Fibroblast of skin of abdomen (primary cell): Measurements from ENCODE around the gene GCN1.

Experiments used
- DNase-seq: peaks from one replicate; pipeline ENCODE4 v3.0.0-alpha.2; 2013

GCN1 gene

DNA sequence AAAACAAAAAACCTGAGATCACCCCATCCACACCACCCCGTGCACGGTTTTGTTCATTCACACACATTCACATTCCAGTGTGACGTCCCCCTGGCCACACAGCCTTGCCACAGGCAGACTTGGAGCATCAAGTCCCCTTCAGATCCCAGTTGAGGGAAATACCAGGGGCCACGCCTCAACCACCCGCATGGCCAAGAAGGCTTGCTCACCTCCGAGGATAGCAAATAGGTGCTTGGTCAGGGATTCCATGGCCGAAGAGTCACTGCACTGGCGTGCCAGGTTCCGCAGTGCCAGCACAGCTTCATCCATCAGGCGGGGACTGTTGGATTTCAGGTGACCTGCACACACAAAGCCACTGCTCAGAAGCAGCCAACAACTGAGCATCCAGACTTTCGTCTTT, 19.0 kb downstream of the GCN1 start:
- DNase-seq: no peak

DNA sequence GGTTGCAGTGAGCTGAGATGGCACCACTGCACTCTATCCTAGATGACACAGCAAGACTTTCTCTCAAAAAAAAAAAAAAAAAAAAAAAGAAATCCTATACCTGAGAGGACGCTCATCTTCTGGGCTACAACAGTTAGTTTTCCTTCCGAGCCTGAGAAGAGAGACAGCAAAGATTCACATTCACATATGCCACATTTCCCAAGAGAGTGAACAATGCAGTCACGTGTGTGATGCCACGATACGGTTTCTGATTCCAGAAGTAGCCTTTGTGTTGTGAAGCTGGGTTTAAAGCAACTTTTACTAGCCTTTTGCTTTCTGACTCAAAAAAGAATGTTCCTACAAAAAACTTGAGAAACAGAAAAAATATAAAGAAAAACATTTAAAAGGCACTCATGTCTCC, 19.5 kb downstream of the GCN1 start:
- DNase-seq: no peak

DNA sequence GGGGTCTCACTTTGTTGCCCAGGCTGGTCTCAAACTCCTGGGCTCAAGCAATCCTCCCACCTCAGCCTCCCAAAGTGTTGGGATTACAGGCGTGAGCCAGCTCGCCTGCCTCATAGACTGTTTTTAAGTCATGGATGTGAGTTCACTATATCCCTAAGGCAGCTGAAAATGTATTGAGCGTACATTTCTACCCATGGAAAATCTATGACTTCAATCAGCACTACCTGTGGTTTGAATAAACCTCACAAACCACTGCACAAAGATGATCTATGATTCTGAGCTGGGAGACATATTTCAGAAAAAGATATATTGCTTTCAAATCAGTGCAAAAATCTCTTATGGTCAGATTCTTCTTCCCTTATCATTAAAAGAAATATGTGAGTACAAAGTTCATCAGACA, 22.5 kb downstream of the GCN1 start:
- DNase-seq: no peak

DNA sequence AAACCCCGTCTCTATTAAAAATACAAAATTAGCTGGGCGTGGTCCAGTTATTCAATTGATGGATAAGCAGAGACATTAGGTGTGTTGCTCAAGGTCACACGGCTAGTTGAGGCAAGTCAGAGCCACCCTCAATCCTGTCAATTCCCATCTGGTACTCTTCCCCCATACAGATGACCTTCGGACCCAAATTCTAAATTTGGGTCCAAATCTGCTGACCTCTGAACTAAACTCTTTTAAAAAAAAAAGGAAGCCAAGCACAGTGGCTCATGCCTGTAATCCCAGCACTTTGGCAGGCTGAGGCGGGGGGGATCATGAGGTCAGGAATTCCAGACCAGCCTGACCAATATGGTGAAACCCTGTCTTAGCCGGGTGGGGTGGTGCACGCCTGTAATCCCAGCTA, 23.9 kb downstream of the GCN1 start:
- DNase-seq: no peak

DNA sequence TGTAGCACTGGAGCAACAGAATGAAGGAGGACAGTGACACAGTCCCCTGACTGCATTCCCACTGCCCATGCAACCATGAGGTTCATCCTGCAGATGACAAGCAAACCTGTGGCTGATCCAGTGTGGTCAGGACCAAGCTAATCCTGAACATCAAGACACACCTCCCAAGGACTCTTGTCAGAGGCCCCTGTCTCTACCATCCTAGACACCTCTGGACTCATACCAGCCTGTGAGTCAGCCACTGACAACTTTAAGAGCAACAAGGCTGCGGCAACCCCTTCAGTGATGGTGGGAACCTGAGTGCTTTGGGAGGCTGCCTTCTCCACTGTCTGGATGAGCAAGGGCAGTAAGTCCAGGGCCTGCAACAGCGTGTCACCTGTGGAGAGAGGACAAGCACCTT, 24.6 kb downstream of the GCN1 start:
- DNase-seq: no peak

DNA sequence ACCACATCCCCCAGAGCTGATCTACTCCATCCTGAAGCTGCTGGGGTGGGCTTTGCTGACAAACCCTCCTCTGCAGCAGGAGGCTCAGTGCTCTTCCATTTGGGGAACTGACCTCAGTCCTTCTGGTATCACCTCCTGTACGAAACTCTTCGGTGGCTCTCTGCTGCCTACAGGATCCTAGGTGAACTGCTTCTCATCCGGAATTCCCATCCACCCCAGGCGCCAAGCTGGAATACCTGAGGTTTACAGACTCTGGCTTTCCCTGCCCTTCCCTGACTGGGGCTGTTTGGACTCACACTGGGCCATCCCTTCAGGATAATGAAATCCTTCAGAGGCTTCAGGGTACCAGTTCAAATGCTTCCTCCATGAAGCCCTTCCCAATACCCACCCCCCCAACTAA, 26.2 kb downstream of the GCN1 start:
- no peak for DNase-seq

DNA sequence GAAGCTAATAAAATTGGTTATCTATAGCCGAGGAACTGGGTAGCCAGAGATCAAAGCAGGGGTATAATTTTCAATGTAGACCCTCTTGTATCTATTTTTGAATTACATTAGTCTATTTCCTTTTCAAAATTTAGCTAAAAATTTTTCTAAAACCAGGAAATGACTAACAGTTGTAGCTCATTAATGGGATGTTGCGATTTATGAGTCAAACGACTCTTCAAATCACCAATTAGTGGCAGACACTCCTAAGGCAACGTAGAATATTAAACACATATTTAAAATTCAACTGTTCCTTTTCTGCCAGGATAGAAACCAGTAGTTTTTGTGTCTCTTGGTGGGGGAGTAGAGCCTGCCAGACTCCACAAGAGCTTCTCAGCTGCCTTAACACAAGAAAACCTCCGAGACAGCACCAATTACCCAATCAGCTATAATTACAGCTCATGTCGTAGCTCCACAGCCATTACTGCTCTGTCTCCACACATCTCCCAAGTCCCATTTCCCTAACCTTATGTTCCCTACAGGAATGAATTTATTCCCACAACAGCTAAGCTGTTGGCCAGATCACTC, 26.9 kb downstream of the GCN1 start:
- DNase-seq: peak; percentile 22

DNA sequence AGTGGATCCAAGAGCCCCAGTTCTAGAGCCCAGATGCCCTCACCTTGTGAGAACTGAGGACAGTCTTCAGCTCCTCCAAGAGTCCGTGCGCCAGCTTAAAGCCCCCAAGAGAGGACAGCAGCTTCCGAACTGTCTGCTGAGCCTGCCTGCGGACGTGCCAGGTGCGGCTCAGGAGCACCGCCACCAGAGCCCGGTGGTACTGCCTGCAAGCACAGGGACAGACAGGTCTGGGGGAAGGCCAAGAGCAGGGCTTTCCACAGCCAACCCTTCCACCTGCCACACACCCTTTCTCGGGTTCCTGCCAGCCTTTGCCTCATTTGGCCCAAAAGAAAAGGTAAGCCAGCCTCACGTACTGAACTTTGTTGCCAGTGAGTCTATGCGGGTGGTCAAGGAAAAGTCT, 30.2 kb downstream of the GCN1 start:
- no peak for DNase-seq

DNA sequence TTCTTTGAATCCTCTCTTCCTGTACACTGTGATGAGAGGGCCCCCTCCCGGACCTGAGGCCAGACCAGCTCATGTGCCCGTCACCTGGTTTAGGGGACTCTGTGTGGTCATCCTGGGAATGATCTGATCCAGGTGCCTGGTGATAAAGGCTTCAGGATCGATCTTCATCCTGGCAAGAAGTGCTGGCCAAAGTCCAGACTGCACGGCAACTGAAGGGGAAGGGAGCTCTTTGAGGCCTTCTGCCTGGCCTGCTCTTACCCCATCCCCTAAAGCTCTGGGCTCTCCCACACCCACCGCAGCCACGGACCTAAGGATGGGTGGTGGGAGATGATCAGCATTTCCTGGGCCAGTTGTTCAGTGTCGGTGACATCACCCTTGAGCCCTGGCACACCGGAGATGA, 31.8 kb downstream of the GCN1 start:
- no peak for DNase-seq

DNA sequence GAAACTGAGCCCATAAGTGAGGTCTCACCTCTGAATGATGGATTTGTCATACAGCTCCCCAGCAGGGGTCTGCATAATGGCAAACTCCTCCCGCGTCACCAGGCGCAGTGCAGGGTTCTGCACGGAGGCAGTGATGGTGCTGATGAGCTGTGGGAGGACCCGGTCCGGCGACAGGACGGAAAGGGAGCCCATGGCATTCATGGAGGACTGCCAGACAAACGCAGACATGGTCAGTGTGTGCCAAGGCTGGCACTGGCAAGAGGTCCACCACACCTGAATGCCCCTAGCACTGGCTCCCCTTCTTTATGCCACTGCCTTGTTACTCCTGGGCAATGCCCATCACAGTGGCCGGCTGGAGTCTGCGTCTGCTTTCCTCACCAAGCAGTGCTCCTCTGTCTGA, 32.7 kb downstream of the GCN1 start:
- DNase-seq: no peak

DNA sequence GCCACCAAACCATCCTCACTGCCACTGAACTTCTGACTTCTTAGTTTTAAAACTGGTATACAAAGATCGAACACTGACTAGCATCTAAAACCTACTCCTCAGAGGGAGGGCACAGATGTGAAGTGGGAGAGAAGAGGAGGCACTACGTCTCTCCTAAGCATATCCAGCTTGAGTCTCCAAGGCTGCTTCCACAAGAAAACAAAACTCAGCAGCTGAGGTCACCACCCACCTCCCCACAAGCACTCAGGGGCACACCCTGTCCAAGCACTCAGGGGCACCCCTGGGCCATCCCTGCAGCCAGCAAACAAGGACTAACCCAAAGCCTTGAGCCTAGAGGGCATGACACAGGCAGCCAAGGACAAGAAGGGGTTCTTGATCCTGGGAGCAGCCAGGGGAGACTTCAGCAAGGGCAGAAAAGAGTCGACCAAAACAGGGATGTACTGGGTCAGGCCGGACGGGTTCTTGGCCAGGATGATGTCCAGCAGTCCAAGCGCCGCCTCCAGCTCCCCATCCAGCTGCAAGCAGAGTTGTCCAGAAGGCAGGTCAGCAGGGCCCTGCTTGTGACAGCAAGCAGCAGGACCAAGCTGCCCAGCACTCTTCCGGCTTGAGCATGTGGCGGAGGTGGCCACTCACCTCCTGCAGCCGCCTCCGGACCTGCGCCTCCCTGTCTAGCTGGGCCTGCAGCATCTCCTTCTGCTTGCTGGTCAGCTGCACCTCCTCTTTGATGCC, 34.8 kb downstream of the GCN1 start:
- DNase-seq: no peak

DNA sequence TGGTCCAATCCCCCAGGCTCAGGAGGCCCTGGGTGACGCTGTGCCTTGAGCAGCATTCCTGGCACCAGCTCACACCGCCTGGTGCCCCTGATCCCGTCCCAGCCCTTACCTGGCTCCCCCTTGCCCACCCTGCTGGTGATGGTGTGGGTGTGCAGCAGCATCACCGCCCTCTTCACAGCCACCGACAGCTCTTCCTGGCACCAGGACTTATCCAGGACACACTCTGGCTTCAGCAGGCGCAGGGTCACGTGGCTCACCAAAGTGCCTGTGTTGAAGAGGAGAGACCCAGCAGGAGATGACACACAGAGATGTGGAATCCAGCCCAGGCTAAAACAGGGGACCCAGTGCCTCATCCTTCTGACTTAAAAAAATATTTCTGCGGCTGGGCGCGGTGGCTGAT, 36.2 kb downstream of the GCN1 start:
- no peak for DNase-seq

DNA sequence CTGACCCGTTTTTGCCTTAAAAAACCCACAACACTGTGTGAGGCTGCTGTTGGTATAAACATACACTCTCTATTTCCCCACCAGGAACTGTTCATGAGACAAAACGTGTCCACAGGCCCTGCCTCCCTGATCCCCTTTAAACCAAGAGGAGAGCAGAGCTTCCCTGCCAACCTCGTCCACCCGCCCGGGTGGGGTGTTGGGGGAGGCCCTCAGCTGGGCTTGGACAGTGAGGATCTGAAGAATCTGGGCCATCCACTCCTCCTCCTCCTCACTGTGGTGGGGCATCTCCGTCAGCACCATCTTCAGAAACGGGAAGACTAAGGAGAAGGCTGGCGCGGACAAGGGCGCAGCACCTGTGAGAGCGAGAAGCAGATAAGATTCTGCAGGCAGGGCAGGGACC, 36.8 kb downstream of the GCN1 start:
- no peak for DNase-seq

DNA sequence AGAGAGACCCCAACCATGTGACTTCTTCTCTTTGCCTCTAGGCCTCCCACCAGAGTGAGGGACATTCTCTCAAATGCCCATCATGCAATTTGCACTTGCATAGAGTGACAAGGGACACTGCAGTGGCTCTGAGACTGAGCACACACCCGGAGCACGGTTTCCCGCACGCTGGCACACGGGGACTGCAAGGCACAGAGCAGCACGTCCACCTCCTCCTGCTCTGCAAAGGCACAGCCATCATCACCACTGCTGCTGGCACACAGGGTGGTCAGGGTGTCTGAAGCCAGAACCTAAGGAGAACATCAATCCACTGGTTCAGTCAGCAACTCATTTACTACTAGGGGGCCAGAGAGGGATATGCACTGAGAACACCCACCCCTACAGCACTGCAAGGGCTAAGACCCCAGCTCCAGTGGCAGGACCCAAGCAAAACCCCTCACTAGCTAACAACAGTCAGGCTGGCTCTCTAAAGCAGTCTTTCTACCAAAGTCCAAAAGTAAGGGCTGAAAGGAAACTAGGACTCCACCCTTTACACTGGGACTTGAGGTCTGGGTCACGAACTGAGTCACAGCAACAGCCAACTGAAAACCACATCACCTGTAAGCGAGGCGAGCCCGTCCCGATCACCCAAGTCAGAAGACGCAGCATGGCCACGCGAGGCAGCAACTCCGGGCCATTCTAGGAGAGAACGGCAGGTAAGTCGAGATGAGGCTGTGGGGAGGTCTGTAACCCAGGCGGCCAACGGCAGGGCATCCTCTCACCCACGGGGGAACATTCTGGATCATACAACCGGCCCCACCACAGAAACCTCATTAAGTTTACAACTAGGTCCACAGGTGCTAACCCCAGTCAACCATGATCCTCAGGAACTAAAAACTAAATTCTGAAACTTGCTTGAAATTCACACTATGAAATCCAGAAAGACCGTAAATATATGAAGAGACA, 37.9 kb downstream of the GCN1 start:
- no peak for DNase-seq

DNA sequence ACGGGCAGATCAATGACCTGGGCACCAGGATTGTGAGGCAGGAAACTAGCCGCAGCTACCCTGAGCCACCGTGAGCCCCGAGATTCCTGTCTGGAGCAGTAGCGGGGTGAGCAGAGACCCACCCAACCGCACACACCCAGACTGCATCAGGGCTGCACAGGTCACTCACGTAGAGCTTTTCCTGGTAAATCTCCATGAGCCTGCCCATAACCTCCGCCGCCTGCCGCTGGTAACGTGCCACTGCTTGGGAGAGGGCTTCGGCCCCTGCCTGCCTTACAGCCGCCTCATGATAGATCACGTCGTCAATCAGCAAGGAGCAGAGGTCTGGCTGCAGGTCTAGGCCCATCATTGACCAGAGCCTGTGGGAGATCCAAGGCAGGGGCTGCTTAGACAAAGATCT, 39.4 kb downstream of the GCN1 start:
- no peak for DNase-seq

DNA sequence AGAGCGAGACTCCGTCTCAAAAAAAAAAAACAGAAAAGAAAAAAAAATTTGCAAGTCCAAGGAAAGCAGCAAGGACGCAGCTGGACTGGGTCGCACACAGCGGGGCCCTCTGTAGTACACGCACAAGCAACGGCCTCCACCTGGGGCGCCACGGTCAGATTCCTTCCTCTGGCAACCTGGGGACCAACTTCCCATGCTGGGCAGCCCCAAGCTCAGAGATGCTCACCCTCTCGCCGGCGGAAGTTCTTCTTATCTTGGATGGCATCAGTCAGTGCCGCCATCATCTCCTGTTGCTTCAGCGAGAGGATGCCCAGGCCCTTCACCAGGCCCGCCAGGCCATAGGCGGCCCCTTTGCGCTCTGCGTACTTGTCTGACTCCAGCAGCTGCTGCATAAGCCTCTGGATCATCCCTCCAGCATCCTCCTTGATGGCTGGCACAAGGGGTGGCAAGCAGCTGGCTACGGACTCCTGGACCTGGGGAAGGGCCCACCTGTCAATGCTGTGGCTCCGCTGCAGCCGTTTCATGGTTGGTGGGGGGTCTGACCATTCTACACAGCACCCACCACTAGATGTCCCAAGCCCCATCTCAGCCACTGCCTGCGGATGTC, 43.5 kb downstream of the GCN1 start:
- DNase-seq: no peak

DNA sequence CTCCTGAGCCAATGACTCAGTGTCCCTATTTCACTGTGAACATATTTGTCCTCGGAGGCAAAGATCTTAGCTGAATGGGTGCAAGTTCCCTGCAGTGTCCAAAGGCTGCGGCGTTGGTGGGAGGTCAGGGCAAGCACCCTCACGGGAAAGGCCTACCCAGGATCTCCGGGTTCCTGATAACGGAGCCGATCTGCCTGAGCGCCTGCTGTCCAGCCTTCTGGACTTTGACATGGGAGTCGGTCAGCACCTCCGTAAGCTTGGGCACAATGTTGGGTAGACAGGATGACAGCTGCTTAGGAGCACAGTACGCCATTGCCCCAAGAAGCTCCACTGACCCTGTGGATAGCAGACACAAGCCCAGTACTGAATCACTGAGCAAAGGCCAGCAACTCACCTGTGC, 46.5 kb downstream of the GCN1 start:
- no peak for DNase-seq

DNA sequence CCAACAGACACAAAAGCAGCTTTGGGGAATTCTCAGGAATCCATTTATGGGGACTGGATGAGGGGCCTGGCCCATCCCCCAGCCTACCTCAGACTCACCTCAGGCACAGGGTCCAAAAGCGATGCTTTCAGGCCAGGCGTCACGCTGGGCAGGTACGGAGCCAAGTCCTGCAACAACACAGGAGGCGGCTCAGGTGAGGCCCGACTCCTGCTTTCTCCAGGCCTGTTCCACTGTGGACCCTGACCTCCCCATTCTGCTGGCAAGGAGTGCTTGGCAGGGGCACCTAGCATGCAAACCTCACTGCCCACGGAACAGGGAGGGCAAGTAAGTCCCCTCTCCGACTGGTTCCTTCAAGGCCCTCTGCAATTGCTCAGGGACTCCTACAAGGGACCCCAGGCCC, 49.4 kb downstream of the GCN1 start:
- no peak for DNase-seq

DNA sequence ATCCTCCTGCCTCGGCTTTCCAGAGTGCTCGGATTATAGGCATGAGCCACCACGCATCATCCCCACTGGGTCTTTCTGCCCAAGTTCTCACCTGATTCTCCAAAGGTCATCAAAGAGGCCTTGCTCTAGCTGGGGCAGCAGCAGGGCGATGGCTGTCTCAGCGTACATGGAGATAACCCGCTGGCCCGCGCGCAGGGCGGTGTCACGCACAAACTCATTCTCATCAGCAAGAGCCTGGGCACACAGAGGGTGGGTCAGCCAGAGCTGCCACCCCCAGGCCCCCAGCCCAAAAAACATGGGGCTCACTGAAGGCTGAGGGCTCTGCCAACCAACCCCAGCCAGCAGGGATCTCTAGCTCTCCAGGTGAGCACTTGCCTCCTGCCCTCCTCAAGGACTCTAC, 50.3 kb downstream of the GCN1 start:
- DNase-seq: no peak

DNA sequence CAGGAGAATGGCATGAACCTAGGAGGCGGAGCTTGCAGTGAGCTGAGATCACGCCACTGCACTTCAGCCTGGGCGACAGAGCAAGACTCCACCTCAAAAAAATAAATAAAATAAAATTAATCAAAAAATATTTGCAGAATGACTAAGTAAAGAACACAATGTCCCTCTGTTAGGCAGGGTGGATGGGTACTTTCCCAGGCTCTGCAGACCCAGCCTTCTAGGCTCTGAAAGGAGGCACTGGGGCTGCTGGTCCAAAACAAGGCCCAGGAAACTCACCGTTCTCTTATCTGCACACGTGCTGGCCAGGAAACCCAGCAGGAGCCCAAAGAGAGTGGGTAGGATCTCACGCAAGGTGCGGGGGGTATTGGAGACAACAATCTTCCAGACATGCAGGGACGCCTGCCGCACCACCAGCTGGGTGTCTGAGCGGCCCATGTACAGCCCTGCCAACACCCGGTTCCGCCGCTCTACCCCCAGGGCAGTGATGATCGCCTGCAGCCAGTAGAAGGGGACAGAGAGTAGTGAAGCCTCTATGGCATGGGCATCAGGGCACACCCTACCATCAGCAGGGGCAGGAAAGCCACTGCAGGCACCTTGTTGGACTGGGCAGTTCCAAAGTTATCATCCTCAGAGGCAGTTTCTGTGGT, 52.2 kb downstream of the GCN1 start:
- DNase-seq: no peak

DNA sequence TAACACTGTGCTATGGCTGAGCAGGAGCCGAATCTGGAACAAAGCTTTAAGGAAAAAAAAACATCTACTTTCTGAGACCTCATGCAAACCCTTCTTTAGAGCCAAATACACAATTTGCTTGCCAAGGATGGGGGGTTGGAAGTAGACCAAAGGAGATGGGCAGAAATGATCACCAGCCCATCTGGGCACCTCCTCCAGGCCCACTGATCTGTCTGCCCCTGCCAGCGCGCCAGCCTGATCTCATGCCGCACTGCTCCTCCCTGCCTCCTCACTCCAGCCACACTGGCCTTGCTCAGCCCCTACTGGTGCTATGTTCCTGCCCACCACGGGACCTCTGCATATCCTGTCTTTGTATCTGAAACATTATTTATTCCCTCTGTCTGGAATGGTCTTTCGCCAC, 53.2 kb downstream of the GCN1 start:
- no peak for DNase-seq

DNA sequence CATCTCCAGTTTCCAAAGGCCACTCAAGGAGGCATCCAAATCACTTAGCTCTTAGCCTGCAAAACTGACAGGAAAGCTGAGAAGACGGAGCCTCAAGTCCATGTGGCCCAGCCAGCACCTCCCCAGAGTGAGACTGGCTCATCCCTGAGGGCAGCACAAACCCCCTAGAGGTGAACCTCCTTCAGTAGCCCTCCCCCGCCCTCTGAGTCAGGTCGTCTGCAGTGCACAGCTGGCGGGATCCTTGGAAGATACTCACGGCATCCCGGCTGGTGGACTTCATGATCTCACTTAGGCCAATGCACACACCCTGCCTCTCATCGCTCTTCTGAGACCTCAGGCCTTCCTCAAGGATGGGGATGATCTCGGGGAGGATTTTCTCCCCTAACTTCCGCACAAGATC, 53.9 kb downstream of the GCN1 start:
- no peak for DNase-seq

DNA sequence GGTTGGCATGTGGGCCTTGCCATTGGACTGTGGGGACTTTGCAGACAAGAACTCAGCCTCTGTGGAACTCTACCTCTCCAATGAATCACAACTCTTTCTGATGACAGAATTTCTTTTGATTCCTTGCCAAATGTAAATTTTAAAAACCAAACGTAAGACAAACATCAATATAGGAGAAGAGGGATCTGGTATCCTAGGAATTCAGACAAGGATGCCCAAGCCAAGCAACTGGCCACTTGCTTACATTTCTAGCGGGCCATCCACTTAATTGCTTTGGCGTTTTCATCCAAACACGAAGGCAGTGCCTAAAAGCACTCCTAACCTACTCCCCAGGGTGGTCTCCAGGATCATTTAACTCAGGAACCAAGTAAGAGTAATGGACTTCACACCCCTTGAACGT, 54.6 kb downstream of the GCN1 start:
- no peak for DNase-seq
